NCI-H460 (cell line): Measurements from ENCODE around the gene MAGI3. TPM values are rescaled to one million over a fixed set of nuclear protein-coding genes. Genes with fewer than 3 reads are reported as not detected.

ENCODE experiments used
- DNase-seq: peaks from one replicate; pipeline ENCODE4 v3.0.0-alpha.2; 2016; ENCODE audit warnings: low read depth; ENCODE audit errors: extremely low read depth
- total RNA-seq: library from RNA; depleted of rRNA; stranded (reverse); fragments of >200 nt; shearing (Covaris generic); gene quantifications from 2 replicates; pipeline ENCODE4 v1.2.3, GENCODE V29; 2014

The MAGI3 gene
- total RNA-seq, 1 experiment from 2014 or later: 4.1 TPM

DNA sequence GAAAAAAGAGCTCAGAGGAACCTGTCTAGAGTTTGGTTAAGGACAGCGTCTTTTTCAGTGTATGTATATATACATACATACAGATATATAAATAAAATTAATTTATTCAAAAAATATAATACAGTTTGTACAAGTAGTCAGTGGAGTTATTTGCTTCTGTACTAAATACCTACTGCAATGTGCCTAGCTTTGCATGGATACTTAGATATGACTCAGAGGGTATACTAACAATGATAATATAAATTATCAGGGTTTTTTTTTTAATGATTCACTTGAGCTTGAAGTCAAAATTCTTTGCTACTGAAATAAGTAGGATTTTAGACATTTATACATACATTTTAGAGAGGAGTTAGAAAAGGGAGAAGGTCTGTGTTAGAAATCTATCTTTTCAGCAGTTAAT lies 251.1 kb downstream of the MAGI3 start:
- no peak for DNase-seq

DNA sequence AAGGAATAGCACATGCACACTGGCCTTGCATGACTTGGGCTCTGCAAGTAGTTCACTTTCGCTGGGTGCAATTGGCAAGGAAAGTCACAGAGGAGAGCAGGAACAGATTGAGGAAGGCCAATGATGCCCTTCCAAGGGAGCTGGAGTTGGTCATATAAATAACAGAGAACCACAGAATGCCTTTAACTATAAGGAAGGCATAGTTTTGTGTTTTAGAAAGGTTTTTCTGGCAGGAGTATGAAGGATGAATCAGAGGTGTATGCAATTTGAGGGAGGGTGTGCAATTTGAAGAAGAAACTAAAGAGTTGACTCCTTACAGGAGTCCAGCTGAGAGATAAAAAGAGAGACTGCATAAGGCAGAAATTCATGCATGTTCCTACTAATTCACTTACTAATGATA lies 256.8 kb downstream of the MAGI3 start:
- no peak for DNase-seq

DNA sequence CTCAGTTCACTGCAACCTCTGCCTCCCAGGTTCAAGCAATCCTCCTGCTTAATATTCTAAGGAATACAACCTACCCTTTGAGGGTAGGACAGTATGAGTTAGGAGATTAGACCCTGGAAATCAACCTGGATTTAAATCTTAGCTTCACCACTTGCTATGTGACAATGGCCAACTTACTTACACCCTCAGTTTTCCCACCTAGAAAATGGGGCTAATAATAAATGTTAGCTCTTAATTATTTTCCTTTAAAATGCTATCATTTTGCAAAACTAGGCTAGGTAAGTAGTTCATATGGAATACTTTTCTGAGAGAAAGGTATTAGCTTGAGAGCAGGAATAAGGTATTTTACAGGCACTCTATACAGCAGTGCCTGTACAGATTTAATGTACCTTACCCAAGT lies 258.2 kb downstream of the MAGI3 start:
- DNase-seq: no peak

DNA sequence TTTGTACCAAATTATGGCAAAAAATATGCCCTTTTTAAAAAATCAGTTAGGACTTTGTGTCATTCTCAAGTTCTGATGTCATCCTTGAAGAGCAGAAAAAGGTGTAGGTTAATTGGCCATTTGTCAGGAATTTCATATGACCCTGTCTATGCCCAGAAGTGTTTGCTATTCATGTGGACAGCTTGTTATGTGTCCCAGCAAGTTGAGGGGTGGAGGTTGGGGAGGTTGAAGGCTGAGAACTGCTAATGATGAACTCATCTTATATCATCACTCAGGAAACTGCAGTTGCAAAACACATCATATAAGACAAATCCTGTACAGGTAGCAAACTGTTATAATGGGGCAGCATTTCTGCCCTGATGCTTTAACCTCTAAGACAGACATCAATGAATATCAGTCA lies 262.5 kb downstream of the MAGI3 start:
- DNase-seq: no peak

DNA sequence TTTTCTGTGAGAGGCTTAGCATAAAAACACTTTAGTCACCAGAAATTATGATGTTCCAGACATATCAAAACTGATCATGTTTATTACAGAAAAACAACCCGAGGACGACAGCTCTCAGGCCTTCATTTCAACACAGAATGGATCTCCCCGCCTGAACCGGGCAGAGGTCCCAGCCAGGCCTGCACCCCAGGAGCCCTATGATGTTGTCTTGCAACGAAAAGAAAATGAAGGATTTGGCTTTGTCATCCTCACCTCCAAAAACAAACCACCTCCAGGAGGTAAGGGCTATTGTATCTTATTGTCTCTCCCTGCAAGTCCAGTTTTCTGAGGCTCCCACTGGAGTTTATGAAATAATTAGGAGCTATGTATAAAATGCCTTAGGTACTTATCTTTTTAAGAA lies 263.4 kb downstream of the MAGI3 start:
- no peak for DNase-seq

DNA sequence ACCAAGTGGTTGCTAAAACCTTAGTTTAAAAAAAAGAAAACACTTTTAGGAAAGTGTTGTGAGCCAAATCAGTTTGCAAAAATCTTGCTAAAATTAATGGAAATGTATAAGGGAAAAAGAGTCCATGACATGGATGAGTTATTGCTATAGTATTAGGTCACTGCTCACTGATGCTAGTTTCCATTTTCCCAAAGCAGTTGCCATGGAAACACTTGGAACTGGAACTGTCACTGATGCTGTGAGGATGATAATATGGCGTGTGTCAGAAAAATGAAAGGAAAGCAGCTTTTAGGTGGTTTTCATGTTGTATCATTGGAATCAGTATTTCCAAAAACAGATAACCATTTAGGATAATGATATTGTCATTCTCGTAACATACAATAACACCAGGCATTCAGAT lies 264.6 kb downstream of the MAGI3 start:
- DNase-seq: no peak

DNA sequence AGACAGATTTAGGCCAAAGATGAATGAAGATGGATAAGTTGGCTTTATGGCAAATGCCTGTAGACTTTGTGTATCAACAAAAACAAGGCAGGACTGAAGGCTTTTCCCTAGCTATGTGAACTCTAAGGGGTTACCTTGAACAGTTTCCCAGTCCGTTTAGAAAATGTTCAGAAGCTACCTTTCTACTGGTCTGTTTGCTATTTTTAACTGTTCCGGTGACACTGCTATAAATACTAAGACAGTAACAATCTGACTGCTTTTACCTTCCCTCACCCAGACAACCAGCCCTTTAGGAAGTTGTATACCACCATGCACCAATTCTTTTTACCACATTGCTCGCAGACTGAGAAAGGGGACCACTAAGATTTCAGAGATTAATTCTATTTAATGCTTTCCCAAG lies 266.8 kb downstream of the MAGI3 start:
- DNase-seq: no peak

DNA sequence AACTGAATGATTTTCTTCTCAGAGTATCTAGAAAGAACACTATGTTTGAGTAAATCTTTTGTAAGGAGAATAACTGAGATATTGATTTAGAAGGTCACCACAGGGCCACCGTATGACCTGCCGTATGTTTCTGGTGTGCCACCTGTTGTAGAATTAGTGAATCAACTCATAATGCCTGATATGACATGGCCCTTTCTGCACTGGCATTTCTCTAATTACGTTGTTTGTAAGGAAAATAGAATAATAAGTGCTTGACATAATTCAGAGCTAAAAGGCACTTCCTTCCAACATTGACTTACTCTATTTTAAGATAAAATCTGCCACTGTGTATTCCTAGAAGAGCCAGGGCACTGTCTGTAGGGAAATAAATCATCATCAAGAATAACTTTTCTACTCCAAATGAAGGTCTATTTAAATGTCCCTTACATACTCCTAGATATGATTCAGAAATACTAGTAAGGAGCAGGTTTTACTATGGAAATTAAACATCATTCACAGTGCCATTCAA lies 267.3 kb downstream of the MAGI3 start:
- DNase-seq: no peak

DNA sequence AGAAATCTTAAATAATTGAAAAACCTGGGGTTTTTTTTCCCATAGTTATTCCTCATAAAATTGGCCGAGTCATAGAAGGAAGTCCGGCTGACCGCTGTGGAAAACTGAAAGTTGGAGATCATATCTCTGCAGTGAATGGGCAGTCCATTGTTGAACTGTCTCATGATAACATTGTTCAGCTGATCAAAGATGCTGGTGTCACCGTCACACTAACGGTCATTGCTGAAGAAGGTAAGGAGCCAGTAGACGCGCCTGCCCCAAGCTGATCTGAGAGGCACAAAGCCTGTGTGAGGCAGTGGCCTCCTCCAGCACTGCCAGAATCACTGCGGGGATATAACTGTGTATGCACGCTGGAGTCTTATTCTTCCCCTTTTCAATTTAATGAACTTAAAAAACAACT lies 268.7 kb downstream of the MAGI3 start:
- no peak for DNase-seq

DNA sequence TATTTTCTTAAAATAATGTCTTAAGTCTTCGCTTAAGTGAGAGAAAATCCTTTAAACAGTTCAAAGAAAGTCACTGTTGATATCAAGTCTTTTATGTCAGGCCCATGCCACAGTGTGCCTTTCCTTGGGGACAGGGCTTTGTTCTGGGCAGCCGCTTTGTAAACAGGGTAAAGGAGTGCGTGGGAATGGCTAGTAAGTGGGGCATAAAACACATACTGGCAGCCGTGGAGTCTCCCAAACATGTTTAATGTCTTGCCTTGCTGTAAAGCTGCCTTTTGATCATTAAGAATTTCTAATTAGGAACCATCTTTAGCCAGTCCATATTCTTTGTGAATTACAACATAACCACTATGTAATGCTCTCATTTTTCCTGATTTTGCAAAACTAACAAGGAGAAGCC lies 269.2 kb downstream of the MAGI3 start:
- no peak for DNase-seq

DNA sequence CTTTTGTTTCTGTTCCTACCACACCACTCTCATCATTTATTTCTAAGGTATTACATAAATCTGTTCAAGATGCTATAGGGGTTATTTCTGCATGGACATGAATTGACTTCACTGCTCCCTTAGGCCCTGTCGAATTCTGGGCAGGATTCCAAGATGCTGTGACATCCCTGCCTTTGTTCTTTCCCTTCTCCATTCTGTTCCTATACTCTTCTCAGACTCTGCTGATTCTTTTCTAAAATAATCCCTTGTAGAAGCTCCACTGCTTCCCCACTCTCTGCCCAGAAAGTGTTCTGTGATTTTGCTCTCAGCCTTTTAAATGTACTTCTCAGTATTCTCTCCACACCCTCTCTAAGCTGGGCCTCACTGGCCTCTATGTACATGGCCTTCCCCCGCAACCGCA lies 269.8 kb downstream of the MAGI3 start:
- no peak for DNase-seq

DNA sequence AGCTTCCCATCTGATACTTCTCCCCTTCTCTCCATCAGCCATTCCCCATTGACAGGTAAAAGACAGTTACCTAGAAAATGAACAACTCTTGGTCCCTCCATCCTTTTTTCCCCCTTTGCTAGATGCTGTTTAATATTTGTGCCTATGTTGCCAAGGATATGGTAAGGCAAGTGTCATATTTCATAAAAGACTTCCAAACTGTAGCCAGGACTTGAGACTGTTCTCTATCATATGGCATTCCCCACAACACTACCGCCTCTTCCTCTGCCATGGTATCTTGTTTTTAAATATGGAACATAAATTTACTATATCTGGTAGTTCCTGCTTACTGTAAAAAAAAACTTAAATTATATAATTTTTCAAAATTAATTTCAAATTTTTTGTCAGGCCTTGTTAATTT lies 271.8 kb downstream of the MAGI3 start:
- DNase-seq: no peak

DNA sequence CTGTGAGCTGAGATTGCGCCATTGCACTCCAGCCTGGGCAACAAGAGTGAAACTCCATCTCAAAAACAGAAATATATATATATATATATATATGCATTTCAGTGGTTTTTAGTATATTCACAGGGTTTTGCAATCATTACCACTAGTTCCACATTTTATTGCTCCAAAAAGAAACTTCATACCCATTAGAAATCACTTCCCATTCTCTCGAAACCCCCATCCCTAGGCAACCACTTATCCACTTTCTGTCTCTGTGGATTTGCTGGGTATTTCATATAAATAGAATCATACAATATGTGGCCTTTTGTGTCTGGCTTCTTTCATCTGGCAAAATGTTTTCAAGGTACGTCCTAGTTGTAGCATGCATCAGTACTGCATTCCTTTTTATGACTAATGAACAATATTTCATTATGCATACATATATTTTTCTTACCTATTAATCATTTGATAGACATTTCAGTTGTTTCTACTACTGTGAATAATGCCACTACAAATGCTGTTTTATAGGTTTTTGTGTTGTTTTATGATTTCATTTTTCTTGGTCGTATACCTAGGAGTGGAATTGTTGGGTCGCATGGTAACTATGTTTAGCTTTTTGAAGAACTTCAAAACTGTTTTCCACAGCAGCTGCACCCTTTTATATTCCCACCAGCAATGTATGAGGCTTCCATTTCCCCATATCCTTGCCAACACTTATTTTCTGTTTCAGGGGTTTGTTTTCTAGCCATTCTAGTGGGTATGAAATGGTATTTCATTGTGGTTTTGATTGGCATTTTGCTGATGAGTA lies 273.0 kb downstream of the MAGI3 start:
- DNase-seq: no peak

DNA sequence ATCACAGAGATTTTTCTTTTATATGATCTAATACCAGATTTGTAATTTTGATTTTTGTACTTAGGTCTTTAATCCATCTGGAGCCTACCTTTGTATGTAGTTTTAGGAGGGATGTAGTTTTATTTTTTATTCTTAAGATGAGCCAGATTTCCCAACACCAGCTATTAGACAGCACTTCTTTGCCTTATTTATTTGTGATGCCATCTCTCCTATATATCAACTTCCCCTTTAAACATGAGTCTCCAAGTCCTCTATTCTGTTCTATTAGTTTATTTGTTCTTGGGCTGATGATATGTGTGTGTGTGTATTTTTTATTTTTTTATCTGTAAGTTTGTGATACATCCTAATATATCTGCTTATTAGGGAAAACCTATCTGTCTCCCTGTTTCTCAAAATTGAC lies 274.8 kb downstream of the MAGI3 start:
- DNase-seq: no peak

DNA sequence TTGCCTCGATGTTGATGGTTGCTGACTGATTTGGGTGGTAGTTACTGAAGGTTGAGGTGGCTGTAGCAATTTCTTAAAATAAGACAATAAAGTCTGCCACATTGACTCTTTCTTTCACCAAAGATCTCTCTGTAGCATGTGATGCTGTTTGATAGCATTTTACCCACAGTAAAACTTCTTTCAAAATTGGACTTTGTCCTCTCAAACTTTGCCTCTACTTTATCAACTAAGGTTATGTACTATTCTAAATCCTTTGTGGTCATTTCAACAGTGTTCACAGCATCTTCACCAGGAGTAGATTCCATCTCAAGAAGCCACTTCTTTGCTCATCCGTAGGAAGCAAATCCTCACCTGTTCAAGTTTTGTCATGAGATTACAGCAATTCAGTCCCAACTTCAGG lies 275.8 kb downstream of the MAGI3 start:
- no peak for DNase-seq

DNA sequence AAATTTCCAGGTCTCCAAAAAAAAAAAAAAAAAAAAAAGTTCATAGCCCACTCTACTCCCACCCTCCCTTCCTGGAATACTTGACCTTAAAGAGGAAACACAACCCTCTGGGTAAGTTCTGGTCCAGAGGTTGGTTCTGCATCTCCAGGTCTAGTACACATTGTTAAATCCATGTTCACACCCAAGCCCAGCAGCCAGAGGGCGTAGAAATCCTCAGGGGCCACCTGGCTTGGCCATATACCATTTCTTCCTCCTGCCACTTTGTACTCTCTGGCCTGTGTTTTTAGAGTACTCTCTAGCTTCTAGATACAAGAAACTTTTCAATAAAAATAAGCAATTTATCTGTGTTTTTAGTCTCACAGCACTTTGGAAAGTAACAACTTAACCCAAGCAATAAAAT lies 279.7 kb downstream of the MAGI3 start:
- DNase-seq: no peak

DNA sequence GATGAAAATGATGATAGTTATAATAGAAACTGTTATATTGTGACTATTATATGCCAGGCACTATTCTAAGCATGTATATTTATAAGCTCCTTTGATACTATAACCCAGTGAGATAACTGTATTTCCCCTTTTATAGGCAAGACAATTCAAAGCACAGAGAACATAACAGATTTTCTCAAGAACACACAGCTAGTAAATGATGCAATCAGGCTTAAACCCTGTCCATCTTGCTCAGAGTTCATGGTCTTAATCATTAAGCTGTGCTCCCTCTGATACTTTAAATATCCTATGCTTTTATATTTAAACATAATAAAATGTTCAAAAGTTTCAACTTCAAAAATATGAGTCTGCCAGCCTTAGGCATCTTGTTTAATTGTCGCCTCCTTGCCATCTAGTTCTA lies 280.3 kb downstream of the MAGI3 start:
- DNase-seq: no peak

DNA sequence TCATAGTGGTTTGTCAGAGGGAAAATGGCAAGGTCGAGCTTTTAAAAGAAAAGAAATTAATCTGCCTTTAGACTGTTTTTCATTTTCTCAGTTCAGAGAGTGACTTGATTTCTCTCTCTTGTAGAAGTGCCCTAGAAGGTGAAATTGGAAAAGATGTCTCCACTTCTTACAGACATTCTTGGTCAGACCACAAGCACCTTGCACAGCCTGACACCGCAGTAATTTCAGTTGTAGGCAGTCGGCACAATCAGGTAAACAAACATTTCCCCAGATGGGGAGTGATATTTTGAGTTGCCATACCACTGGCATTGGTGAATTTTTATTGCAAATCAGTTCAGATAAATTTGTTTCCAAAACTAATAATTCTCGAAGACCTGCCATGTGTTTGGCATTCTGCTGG lies 282.2 kb downstream of the MAGI3 start:
- DNase-seq: no peak

DNA sequence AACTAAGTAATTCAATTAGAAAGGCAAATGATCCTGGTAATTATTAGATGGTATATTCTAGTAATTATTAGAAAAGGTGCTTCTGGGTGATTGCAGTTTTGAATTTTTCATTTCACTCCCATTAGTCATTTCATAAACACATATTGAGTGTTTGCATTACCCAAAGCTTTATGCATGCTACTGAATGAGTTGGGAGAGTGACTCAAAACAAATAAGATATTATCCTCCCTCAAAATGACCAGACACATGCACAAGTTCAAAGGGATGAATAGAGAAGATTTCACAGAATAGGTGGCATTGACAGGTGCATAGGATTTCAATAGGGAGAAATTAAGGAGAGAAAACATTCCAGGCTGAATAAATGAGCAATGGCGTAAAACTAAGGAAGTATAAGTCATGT lies 284.3 kb downstream of the MAGI3 start:
- DNase-seq: no peak

DNA sequence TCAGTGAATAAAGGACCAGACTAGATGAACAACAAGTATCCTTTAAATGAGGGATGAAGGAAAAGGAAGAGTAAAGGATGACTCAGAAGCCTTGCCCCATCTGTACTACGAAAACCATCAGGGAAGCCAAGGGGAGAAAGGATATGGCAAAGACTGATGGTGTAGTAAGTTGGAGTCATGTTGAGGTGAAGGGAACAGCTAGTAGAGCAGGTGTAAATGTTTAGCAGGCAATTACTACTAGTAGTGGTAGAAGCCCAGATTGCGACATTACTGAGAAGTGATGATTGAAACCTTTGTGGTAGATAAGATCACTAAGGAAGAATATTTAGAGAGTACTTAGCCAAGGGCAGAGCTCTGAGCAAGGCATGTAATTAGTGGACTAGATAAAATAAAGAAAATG lies 285.0 kb downstream of the MAGI3 start:
- no peak for DNase-seq

DNA sequence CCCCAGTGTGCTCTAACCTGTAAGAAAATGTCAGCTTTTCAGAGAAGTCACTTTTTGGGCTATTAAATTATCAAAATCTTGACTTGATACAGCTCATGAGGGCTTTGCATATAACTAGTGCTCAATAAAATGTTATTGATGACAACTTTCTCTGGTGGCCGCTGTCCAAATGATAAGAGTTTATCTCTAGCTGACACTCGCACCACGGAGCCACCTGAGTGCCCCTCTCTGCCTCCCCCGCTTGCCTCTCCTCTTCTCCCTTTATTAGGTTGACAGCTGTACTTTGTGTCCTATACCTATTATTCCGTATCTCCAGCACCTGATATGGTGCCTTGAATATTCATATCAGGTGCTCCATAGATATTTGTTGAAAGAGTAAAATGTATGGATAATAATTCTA lies 286.2 kb downstream of the MAGI3 start:
- no peak for DNase-seq

DNA sequence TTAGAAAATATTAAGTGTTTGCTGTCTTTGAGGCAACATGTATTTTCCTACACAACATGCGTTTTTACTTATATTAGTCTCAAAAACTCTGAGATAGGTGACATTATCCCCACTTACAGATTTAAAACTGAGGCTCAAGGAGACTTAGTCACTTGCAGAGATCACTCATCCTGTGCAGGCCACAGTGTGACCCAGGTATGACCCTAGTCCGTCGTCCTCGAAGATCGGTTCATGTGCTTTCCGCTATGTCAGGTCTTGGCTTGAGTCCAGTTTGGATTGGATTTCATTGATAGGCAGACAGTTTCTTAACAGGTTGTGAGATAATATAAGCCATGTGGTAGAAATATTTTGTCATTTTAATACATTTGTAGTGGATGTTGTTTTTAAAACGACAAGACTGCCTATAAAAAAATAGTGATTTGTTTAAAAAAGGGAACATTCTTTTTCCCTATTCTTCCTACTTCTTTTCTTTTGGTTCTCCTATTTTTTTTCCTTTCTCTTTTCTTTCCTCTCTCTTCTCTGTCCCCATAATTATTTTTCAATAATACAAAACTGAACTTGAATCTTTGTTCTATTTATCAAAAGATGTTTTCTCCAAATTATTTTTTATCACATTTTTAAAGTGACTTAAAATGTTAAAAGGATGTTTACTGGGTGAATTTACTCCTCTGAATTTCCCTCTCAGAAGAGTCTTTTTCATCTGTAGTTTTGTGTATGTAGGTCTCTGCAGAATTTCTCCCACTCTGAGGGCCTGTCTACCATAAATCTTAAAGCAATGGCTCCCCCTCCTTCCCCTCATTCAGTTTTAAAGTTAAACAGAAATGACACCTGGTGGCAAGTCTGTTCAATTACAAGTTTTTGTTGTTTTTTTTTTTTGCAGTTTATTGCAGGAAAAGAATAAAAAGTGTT lies 287.2 kb downstream of the MAGI3 start:
- DNase-seq: peak; percentile 42
